ENCODE results near the gene CLIP2. TPM values are rescaled to one million over a fixed set of nuclear protein-coding genes. Genes with fewer than 3 reads are reported as not detected.

Gene CLIP2
- total RNA-seq, 2 experiments from 2014 or later, result 1.5 to 1.7 TPM

DNA sequence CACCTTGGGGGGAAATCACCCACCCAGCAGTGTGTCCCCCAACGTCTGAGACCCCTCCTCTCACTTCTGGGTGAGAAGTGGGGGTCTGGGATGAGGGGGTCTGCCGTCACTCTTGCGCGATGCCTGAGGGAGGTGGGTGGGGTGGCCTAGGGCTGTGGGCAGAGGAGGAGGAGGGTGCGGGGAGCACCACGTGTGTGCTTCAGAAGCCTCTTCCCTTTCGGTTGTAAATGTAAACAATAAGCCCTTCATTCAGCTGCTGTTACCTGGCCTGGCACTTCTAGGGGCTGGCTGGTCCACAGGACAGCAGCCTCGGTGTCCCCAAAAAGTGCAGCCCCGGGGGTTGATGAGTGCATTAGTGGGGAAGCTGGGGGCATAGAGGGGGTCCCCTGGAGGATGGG is 1.3 kb downstream of the CLIP2 start:
- ATAC-seq (no peak), DNase-seq (no peak)
- H3K27me3 Mint-ChIP-seq (ENCODE audit: low read depth), result peaks cover 40% of the 10 kb centered on the region
- peak overlapping the region; percentile 22 for H3K4me3 Mint-ChIP-seq
- POLR2A ChIA-PET, result interaction anchor here (0.6 kb wide), 1 partner anchor 210 kb away, joined by 4 read pairs; no protein-coding TSS in a partner anchor
- CTCF ChIA-PET, result interaction anchor here (0.9 kb wide), 1 partner anchor 84 kb away, joined by 3 read pairs; no protein-coding TSS in a partner anchor
- H3K4me1 Mint-ChIP-seq (ENCODE audit: low read depth), result peaks cover 27% of the 10 kb centered on the region
- no peaks in the 10 kb centered on the region for H3K36me3 Mint-ChIP-seq (ENCODE audit: low read depth)
- H3K9me3 Mint-ChIP-seq (ENCODE audit: insufficient read depth), result no peaks in the 10 kb centered on the region
- no peak overlapping the region for H3K27ac Mint-ChIP-seq

DNA sequence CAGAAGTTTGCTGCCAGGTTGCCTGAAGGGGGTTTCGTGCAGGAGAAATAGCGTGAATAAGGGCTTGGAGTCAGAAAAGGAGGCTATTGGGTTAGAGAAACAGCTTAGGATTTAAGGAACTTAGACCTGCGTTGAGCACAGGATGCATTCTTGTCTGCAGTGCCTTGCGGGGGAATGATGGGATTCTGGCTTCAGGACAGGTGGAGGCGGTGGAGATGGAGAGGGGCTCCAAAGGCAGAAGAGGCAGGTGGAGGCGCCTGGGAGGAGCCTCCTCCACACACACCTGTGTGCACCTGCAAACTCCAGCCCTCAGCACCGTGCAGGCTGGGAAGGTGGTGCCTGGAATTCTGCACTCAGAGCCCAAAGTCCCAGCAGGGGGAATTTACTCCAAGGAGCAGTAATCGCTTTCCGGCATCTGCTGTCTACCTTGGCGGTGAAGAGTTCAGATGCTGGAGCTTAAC is 1.8 kb downstream of the CLIP2 start:
- Mint-ChIP-seq H3K4me3 (no peak overlapping the region), H3K27me3 (ENCODE audit: low read depth) (peaks cover 40% of the 10 kb centered on the region), H3K27ac (no peak overlapping the region), H3K36me3 (ENCODE audit: low read depth) (no peaks in the 10 kb centered on the region), H3K9me3 (ENCODE audit: insufficient read depth) (no peaks in the 10 kb centered on the region), H3K4me1 (ENCODE audit: low read depth) (peaks cover 27% of the 10 kb centered on the region)
- ChIA-PET POLR2A (interaction anchor here (0.6 kb wide), 1 partner anchor 211 kb away, joined by 4 read pairs; no protein-coding TSS in a partner anchor), CTCF (interaction anchor here (0.9 kb wide), 1 partner anchor 85 kb away, joined by 3 read pairs; no protein-coding TSS in a partner anchor)
- ATAC-seq, result no peak
- no peak for DNase-seq

DNA sequence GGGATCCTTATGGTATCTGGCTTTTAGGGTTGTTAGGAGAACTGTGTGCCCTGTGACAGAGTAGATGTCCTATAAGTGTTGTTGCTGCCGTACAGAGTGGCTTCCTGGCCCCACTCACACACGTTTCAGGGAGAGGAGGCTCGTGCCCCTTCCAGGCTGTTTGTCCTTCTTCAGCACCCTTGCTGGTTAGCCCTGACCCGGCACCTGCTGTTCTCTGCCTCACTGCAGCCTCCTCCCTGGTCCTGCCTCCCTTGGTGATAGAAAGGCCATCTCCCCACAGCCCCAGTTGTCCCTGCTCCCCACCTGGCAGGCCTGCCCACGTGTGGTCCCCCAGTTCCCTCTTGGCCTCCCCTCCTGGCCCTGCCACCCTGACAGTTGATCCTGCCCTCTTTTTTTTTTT is 2.3 kb downstream of the CLIP2 start:
- Mint-ChIP-seq H3K27ac (no peak overlapping the region), H3K4me3 (no peak overlapping the region), H3K27me3 (ENCODE audit: low read depth) (peaks cover 40% of the 10 kb centered on the region), H3K36me3 (ENCODE audit: low read depth) (no peaks in the 10 kb centered on the region), H3K9me3 (ENCODE audit: insufficient read depth) (no peaks in the 10 kb centered on the region), H3K4me1 (ENCODE audit: low read depth) (peaks cover 27% of the 10 kb centered on the region)
- POLR2A ChIA-PET, result no interaction called here
- CTCF ChIA-PET, result interaction anchor here (0.9 kb wide), 1 partner anchor 85 kb away, joined by 3 read pairs; no protein-coding TSS in a partner anchor
- DNase-seq (no peak), ATAC-seq (no peak)

DNA sequence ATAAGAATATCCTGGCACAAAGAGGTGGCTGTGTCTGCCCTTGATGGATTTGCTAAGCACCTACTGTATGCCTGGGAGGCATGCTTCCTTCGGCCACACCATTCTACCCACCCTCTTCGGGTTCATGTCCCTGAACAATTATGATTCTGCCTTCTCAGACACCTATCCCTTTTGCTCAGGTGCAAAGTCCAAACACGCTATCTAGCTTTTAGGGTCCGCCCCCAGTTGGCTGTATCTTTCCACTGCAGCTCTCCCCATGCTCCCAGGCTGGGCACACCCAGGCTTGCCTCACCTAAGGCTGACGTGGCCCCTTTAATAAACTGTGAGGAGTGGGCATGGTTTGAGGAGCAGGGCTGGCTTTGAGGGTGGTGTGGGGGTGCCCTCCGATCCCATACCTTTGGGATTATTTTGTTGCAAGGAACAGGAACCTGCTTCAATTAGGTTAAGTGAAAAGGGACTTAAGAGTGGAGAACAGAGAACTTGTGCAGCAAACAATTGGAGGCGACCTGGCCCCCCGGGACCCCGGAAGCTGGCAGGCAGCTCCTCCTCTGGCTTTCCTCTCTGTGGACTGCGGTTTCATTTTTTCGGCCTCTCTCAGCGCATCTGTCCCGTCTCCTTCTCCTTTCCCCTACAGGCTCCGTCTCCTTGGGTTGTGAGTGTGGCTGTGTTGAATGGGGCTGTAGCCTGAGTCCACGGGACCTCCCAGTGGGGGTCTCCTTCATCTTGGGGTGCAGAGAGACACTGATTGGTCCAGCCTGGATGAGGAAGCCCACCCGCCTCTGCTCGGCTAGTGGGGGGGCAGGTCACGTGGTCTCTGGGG is 3.8 kb downstream of the CLIP2 start:
- DNase-seq, result no peak
- Mint-ChIP-seq H3K4me1 (ENCODE audit: low read depth) (peaks cover 26% of the 10 kb centered on the region), H3K27me3 (ENCODE audit: low read depth) (peaks cover 30% of the 10 kb centered on the region), H3K9me3 (ENCODE audit: insufficient read depth) (no peaks in the 10 kb centered on the region), H3K4me3 (no peak overlapping the region), H3K36me3 (ENCODE audit: low read depth) (no peaks in the 10 kb centered on the region), H3K27ac (no peak overlapping the region)
- ATAC-seq, result no peak
- POLR2A ChIA-PET, result no interaction called here
- CTCF ChIA-PET, result no interaction called here

DNA sequence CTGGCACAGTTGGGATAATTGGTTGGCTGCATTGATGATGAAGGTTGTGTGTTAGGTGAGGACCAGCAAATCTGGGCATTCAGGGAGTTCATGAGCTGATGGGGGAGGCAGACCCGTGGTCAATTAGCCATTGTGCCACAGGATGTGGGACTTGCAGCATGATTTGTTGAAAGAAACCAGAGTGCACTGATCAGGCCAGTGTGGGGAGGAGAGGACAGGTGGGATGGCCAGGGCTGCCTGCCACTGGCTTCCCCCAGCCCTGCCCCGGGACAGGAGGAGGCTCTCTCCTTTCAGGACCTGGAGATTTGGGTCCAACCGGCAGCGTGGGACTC is 4.3 kb downstream of the CLIP2 start:
- H3K27me3 Mint-ChIP-seq (ENCODE audit: low read depth), result peaks cover 26% of the 10 kb centered on the region
- ChIA-PET POLR2A (no interaction called here), CTCF (no interaction called here)
- H3K27ac Mint-ChIP-seq, result no peak overlapping the region
- H3K36me3 Mint-ChIP-seq (ENCODE audit: low read depth), result no peaks in the 10 kb centered on the region
- DNase-seq, result no peak
- ATAC-seq, result no peak
- no peaks in the 10 kb centered on the region for H3K9me3 Mint-ChIP-seq (ENCODE audit: insufficient read depth)
- no peak overlapping the region for H3K4me3 Mint-ChIP-seq
- peaks cover 20% of the 10 kb centered on the region for H3K4me1 Mint-ChIP-seq (ENCODE audit: low read depth)

DNA sequence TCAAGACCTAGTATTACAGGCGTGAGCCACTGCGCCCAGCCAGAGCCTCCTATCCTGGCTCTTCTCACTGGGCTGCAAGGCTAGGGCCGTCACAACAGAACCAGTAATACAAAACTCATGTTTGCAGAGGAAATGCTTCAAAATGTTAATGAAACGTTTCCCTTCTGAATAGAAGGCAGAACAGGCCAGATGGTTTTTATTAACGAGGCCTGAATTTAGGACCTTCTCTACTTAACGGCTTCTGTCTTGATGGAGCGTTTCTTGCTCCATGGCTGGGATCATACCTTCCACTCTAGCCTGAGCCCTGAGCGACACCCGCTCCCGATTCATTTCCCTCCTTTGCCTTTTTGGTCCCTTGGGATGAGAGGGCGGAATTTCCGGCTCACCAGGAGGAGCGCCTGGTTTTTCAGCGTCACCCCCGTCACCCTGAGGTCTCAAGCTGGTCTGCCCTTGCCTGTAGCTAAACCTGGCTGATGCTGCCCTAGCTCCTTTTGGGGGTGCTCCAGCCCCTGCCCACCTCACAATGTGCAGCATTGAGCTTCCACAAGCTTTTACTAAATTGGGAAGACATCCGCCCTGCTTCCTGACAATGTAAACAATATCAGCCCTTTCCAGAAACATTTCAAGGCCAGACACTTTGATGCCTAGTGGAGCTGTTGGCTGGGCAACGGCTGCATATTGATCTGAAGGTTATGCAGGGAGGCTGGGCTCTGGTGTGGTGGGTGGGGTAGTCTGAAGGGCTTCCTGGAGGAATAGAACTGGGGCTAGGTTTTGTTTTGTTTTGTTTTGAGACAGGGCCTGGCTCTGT is 5.2 kb downstream of the CLIP2 start:
- DNase-seq, result no peak
- ATAC-seq, result no peak
- ChIA-PET CTCF (interaction anchor here (1.0 kb wide), 1 partner anchor 106 kb away, joined by 3 read pairs; no protein-coding TSS in a partner anchor), POLR2A (no interaction called here)
- Mint-ChIP-seq H3K27me3 (ENCODE audit: low read depth) (peaks cover 23% of the 10 kb centered on the region), H3K4me3 (no peak overlapping the region), H3K27ac (no peak overlapping the region), H3K4me1 (ENCODE audit: low read depth) (peaks cover 14% of the 10 kb centered on the region), H3K36me3 (ENCODE audit: low read depth) (no peaks in the 10 kb centered on the region), H3K9me3 (ENCODE audit: insufficient read depth) (no peaks in the 10 kb centered on the region)

DNA sequence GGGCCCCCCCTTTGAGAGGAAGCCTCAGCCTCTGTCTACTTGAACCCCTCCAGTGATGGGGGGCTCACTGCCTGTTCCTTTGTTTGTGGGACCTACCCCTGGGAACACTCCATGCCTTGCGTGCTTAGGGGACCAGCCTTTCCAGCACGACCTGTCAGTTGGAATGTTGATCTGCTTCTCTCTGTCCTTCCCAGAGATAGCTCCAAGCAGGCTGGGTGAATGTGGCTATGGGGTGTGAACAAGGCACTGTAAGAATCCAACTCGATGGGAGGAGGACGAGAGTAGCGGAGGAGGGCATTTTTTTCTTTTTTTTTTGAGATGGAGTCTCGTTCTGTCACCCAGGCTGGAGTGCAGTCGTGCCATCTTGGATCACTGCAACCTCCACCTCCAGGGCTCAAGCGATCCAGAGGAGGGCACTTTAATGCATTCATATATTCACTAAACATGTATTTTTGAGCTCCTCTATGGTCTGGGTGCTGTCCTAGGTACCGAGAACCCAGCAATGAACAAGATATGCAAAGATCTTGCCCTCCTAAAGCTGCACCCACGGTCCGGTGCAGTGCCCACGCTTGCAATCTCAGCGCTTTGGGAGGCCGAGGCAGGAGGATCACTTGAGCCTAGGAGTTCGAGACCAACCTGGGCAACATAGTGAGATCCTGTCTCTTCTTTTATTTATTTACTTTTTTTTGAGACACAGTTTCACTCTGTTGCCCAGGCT is 8.5 kb downstream of the CLIP2 start:
- CTCF ChIA-PET, result interaction anchor here (1.8 kb wide), 1 partner anchor 103 kb away, joined by 4 read pairs; no protein-coding TSS in a partner anchor
- POLR2A ChIA-PET, result interaction anchor here (0.6 to 1.1 kb wide), 3 partner anchors 9 to 103 kb away, joined by 3 to 4 read pairs (median 3); no protein-coding TSS in a partner anchor

DNA sequence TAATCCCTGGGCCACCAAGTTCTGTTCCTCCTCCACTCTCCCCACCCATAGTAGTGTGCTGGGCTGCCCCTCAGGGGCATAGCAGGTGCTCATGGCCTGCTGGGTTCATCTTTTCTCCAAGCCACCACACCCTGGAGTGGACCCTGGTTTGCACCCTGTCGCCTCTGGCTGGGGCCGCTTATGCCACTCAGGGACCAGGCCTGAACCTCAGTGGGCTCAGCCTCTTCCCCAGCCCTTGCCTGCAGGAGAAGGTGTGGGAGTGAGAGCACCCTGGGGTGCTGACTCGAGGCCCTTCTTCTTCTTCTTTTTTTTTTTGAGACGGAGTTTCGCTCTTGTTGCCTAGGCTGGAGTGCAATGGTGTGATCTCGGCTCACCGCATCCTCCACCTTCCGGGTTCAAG is 10.2 kb downstream of the CLIP2 start:
- Mint-ChIP-seq H3K27me3 (ENCODE audit: low read depth) (peaks cover 4% of the 10 kb centered on the region), H3K9me3 (ENCODE audit: insufficient read depth) (no peaks in the 10 kb centered on the region), H3K36me3 (ENCODE audit: low read depth) (no peaks in the 10 kb centered on the region), H3K27ac (no peak overlapping the region), H3K4me3 (no peak overlapping the region), H3K4me1 (ENCODE audit: low read depth) (no peaks in the 10 kb centered on the region)
- CTCF ChIA-PET, result no interaction called here
- DNase-seq (no peak), ATAC-seq (no peak)
- POLR2A ChIA-PET, result no interaction called here

More for the DNA sequence above, 8.5 kb downstream of the CLIP2 start:
- no peaks in the 10 kb centered on the region for H3K9me3 Mint-ChIP-seq (ENCODE audit: insufficient read depth)
- ATAC-seq (no peak), DNase-seq (no peak)
- H3K36me3 Mint-ChIP-seq (ENCODE audit: low read depth), result no peaks in the 10 kb centered on the region
- H3K27ac Mint-ChIP-seq, result no peak overlapping the region
- H3K4me3 Mint-ChIP-seq, result no peak overlapping the region
- peaks cover 9% of the 10 kb centered on the region for H3K27me3 Mint-ChIP-seq (ENCODE audit: low read depth)
- peaks cover 6% of the 10 kb centered on the region for H3K4me1 Mint-ChIP-seq (ENCODE audit: low read depth)

DNA sequence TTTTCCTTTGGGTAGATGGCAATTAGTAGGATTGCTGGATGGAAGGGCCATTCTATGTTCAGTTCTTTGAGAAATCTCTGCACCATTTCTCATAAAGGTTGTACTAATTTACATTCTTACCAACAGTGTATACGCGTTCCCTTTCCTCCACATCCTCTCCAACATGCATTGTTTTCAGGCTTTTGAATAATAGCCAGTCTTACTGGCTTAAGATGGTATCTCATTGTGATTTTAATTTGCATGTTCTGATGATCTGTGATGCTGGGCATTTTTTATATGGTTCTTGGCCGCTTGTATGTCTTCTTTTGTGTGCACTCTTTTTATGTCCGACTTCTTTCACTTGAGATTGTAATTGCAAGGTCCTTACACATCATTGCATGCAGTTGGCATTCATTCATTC is 11.7 kb downstream of the CLIP2 start:
- H3K4me3 Mint-ChIP-seq, result no peak overlapping the region
- no peaks in the 10 kb centered on the region for H3K36me3 Mint-ChIP-seq (ENCODE audit: low read depth)
- no peak for ATAC-seq
- H3K9me3 Mint-ChIP-seq (ENCODE audit: insufficient read depth), result no peaks in the 10 kb centered on the region
- DNase-seq, result no peak
- no peak overlapping the region for H3K27ac Mint-ChIP-seq
- POLR2A ChIA-PET, result no interaction called here
- H3K4me1 Mint-ChIP-seq (ENCODE audit: low read depth), result peaks cover 5% of the 10 kb centered on the region
- CTCF ChIA-PET, result no interaction called here
- peaks cover 4% of the 10 kb centered on the region for H3K27me3 Mint-ChIP-seq (ENCODE audit: low read depth)

DNA sequence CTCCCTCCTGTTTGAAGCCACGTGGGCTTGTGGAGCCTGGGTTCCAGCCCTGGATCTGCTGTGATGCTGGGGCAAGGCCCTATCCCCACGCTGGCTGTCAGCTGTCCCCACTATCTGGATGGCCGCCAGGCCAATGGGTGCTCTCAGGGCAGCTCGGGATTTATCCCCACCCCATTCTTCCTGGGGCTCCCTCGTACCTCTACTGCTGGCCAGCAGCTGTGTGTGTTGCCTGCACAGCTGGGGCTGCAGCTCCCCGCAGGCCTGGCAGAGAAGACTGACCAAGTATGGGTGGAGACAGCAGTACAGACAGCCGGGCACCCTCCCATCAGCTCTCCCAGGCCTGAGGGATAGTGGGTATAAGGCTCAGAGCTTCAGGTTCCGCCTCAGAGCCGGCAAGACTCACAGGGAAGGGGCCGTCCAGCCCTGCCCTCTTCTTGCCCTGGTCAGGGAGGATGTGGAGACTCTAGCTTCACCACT is 13.6 kb downstream of the CLIP2 start:
- CTCF ChIA-PET, result interaction anchor here (1.0 kb wide), 1 partner anchor 98 kb away, joined by 5 read pairs; no protein-coding TSS in a partner anchor
- H3K9me3 Mint-ChIP-seq (ENCODE audit: insufficient read depth), result no peaks in the 10 kb centered on the region
- H3K4me3 Mint-ChIP-seq, result no peak overlapping the region
- DNase-seq, result no peak
- no peaks in the 10 kb centered on the region for H3K36me3 Mint-ChIP-seq (ENCODE audit: low read depth)
- no peak for ATAC-seq
- POLR2A ChIA-PET, result no interaction called here
- H3K27me3 Mint-ChIP-seq (ENCODE audit: low read depth), result peaks cover 4% of the 10 kb centered on the region
- H3K27ac Mint-ChIP-seq, result no peak overlapping the region
- peaks cover 21% of the 10 kb centered on the region for H3K4me1 Mint-ChIP-seq (ENCODE audit: low read depth)

DNA sequence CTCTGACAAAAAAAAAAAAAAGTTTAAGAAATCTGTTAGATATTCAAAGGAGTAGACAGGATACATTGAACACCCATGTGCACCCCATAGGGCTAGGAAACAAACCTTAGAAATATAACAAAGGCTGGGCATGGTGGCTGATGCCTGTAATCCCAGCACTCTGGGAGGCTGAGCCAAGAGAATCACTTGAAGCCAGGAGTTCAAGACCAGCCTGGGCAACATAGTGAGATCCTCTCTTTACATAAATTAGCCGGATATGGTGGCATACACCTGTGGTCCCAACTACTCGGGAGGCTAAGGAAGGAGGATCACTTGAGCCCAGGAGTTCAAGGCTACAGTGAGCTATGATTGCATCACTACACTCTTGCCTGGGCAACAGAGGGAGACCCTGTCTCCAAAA is 15.3 kb downstream of the CLIP2 start:
- ChIA-PET CTCF (no interaction called here), POLR2A (no interaction called here)
- Mint-ChIP-seq H3K4me3 (no peak overlapping the region), H3K27me3 (ENCODE audit: low read depth) (peaks cover 4% of the 10 kb centered on the region), H3K4me1 (ENCODE audit: low read depth) (peaks cover 22% of the 10 kb centered on the region), H3K9me3 (ENCODE audit: insufficient read depth) (no peaks in the 10 kb centered on the region), H3K27ac (no peak overlapping the region), H3K36me3 (ENCODE audit: low read depth) (no peaks in the 10 kb centered on the region)
- ATAC-seq (no peak), DNase-seq (no peak)
